M059J (cell line): ENCODE measurements around the gene TTC39C. TPM values are rescaled to one million over a fixed set of nuclear protein-coding genes. Genes with fewer than 3 reads are reported as not detected.
"Not testable (repeated sequence)": the region's sequence is repeated elsewhere in the genome, so short reads cannot be mapped to it uniquely, and the experiment has no call there.

Source experiments
- DNase-seq: peaks from one replicate; pipeline ENCODE4 v3.0.0-alpha.2; 2012; ENCODE audit warnings: low read depth
- total RNA-seq: library from RNA; depleted of rRNA; stranded (reverse); fragments of >200 nt; shearing (Covaris generic); gene quantifications from 2 replicates; pipeline ENCODE4 v1.2.3, GENCODE V29; 2014

The TTC39C gene
- total RNA-seq, 1 experiment from 2014 or later = 29.2 TPM

DNA sequence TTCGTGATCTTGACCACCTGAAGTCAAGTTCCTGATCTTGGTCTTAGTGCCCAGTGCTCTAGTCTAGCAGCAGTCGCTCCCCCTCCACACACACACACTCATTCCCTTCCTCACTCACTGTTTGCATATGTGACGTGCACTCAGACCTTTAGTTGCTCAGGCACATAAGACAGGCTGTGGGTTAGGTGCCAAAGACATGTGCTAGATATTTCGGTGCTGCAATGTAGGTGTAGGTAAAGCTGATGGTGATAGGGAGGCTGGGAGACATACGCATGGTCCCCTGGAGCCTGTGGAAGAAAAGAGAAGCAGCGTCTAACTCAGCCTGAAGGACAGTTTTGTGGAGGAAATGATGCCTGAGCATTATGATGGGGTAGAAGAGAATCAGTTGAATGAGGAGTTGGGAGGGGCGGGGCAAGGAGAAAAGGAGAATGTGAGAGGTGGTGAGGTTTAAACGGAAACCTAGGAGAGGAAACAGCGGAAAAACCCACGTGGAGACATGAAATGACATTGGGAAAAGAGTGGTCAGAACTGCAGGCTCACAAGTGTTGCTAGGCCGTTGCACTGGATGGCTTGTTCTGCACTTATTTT, 3.8 kb downstream of the TTC39C start:
- no peak for DNase-seq

DNA sequence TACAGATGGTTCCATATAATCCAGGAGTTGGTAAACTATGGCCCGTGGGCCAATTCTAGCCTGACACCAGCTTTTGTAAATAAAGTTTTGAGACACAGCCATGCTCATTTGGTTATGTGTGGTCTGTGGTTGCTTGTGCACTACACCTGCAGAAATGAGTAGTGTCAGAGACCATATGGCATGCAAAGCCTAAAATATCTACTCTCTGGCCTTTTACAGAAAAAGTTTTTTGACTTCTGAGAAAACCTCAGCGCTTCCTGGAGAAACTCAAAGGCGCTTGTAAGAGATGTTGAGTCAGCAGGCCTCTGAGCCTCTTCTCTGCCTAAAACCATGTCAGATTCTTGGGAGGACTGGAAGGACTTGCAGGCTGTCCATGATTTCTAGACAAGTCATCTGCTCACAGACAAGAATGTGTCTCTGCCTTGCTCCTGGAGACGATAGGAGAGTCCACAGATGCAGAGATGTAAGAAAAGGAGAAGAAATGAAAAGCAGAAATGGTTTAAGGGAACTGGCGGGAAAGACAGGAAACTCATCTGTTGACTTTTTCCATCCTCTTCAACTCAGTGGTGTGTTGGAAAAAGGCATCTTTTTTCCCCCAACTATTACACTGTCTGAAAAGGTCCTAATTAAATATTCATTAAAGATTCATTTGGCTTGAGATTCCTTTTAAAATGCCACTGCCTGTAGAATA, 5.2 kb downstream of the TTC39C start:
- DNase-seq = no peak

DNA sequence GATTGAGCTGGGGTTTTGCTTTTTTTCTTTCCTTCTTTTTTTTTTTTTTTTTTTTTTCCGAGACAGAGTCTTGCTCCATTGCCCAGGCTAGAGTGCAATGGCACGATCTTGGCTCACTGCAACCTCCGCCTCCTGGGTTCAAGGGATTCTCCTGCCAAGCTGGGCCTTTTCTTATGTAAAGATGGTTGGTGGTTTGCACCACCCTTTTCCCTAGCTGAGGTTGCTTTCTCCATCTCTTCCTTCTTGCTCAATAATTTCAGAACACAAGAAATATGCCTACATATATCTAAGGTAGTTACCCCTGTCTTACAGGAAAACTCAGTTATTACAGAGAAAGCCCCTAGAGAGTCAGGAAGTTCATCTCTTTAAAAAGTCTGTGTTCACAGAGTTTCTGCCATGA, 7.0 kb downstream of the TTC39C start:
- no peak for DNase-seq

DNA sequence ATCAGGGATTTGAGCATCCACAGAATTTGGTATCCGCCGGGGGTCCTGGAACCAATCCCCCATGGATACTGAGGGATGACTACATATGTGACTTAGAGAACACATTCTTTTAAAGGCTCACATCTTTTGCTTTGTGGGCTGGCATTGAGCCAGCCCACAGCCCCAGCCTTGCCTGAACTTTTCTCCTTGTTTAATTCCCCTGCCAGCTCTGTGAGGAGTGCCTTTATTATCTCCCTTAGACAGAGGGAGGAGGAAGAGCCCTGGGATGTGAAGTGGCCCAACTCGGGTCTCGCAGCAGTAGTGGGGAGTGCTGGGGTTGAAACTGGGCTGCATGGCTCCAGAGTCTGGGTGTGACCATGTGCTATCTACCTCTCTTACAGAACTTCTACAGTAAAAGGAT, 7.6 kb downstream of the TTC39C start:
- DNase-seq = peak; percentile 71

DNA sequence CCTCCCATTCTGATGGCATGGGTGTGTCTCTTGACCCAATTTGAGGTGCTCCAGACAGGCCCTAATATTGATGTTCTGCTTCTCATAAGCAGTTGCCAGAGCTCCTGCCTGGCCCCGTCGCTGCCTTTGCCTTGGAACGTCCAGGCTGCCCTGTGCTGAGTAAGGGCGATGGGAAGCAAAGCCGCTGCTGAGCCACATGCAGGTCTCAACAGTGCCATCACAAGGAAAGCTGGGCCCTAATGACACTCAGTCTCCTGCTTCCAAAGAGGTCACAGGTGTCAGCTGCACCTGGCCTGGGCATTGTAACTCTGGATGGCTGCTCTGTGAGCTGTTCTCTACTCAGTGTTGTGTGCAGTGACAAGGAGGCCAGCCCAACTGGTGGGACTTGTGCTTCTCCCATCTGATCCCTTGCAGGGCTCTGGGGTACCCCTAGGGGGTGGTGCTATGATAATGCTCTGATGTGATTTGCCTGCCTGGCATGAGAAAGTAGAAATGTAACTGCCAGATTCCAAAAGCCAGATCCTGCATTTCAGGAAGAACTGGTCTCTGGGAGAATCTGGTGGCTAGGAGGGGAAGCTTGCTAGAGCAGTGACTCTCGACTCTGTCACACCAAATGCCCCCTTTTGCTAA, 8.7 kb downstream of the TTC39C start:
- no peak for DNase-seq

DNA sequence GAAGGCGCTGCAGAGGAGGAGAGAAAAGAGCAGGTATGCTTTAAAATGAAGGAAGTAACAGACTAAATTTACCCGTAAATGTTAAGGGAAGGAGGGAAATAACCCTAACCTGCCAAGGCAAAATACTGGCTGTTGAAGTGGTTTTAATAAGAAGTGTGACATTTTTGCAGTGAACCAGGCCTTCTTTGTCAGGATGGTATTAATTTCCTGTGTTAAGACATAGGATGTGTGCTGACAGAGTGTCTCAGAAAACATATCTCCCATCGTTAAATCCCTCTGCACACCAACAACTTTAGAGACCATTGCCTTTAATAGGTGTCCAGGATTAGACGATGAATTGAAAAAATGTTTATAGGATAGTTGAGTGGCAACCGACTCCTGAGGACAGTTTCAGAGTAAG, 9.9 kb downstream of the TTC39C start:
- DNase-seq = no peak

DNA sequence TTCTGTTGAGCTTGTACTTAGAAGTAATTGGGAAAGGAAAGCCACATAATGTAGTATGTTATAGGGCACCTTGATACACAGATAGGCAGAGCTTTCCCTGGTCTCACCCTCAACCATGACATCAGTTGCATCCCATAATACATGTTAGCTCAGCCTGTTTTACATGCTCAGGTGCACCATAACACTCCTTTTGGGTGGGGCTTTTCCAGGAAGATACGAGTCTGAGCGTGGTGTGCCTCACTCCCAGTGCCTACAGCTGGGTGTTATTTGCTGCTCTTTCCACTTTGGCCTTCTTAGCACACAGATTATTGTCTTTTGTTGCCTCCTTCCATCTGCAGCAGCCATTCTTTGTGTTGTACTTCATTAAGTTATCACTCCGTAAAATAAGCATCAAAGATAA, 11.9 kb downstream of the TTC39C start:
- DNase-seq = no peak

DNA sequence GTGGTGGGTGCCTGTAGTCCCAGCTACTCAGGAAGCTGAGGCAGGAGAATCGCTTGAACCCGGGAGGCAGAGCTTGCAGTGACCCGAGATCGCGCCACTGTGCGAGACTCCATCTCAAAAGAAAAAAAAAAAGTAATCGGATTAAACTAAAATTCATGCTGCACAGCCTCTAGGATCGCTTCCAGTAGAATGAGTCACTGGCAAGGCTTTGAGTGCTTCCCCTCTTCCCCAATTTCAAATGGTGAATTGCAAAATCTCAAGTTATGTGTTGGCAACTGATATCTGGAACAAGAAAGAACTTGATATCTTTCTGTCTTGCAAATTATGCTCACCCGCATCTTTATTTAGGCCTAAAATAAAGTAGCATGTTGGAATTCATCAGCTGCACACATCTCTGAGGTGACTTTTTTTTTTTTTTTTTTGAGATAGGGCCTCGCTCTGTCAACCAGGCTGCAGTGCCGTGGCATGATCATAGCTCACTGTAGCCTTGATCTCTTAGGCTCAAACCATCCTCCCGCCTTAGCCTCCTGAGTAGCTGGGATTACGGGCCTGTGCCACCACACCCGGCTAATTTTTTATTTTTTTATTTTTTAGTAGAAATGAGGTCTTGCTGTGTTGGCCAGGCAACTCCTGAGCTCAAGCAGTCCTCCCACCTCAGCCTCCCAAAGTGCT, 12.7 kb downstream of the TTC39C start:
- peak; percentile 88 for DNase-seq

DNA sequence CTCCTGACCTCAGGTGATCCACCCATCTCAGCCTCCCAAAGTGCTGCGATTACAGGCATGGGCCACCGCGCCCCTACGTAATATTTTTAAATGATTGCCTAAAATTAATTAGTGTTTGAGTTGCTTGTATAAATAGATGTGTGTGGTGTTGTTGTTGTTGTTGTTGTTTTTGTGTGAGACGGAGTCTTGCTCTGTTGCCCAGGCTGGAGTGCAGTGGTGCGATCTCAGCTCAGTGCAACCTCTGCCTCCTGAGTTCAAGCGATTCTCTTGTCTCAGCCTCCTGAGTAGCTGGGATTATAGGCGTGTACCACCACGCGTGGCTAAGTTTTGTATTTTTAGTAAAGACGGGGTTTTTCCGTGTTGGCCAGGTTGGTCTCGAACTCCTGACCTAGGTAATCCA, 14.4 kb downstream of the TTC39C start:
- DNase-seq = not testable (repeated sequence)

DNA sequence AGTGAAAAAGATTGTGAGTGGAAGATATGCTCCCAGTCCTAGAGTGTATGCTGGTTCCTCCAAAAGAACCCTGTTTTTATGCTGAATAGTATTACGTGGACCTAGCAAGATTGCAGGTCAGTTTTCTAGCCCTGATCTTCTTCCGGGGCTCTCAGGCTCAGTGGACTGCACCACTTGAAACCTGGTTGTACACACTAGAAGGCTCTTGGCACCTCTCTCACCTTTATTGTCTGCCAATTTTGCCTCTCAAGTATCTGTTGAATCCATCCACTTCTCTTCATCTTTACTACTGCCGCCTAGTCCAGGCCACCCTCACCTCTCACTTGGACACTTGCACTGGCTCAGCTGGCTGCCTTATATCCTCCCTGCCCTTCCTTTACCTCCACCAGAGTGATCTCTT, 16.8 kb downstream of the TTC39C start:
- DNase-seq = no peak

DNA sequence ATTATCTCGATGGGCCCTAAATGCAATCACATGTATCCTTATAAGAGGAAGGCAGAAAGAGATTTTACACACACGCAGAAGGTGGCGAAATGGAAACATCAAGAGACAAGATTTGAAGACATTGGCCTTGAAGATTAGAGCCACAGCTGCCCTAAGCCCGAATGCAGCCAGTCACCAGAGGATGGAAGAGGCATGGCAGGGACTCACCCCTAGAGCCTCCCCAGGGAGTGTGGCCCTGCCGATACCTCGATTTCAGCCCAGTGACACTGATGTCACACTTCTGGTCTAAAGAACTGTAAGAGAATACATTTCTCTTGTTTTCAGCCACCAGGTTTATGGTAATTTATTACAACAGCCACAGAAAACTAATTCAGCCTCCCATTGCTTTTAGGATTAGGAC, 17.4 kb downstream of the TTC39C start:
- DNase-seq = no peak

DNA sequence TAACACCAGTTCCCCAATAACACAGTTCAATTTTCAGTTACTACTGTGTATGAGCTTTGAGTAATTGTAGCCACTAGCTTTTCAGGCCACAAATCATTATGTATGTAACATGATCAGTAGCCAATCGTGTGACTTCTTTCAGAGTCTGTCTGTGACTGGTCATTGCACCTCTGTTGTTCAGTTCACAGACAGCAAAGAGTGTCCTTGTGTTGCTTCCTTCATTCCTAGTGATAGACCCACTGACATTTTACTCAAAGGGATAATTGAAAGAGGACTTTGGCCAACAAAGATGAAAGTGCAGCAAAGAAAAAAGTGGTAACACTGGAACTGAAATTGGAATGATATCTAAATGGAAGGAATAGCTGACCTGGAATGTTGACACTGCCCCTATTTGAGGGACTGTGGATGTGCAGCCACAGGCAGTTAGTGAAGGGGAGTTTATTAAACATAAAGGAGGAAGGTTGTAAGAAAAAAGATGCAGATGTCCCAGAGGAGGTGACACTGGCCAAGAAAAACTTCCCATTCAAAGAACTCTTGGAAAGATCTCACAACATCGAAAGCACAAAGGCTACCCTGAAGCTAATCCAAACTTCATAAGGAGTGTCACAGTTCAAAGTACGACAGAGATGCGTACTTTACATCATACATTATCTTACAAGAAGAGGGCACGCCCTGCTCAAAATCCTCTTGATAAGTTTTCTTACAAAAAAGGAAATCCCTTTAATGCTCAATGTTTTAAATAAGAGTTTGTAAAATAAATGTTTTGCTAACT, 19.3 kb downstream of the TTC39C start:
- no peak for DNase-seq

DNA sequence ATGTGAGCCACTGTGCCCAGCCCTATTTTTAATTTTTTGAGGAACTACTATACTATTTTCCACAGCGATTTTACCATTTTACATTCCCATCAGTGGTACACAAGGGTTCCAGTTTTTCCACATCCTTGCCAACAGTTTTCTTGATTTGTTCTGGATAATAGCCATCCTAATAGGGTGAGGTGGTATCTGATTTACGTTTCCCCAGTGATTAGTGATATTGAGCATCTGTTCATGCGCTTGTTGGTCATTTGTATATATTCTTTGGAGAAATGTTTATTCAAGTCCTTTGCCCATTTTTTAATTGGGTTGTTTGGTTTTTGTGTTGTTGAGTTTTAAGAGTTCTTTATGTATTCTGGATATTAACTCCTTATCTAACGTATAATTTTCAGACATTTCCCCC, 20.8 kb downstream of the TTC39C start:
- no peak for DNase-seq

DNA sequence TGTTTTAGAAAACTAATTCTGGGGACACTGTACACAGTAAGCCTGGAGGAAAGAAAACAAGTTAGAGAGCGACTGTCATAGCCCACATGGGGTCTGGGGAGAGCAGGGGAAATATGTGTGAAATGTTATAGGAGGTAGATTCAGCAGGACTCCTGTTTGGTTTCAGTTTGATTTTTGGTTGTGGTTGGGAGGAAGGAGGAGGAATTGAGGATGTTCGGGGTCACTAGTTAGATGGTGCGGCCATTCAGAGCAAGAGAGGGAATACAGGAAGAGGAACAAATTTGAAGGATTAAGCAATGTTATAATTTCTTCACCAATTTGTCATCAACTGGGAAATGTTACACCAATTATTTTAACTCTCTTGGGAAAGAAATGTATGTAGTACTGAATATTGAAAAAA, 25.1 kb downstream of the TTC39C start:
- no peak for DNase-seq

DNA sequence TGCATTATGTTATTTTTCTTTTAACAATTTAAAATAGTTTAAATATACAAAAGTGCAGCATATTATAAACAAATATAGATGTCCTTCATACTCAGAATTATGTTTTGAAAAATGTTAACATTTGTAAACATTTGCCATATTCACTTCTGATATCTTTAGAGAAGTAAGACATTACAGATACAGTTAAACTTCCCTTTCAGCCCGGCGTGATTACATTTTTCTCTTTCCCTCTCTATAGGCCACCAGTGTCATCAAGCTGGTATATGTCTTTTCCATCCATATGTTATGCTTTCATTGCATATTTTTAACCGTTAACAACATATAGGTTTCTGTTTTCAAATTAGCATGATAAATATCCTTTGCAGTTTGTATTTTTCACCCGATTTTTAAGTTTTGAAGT, 27.1 kb downstream of the TTC39C start:
- DNase-seq = no peak

DNA sequence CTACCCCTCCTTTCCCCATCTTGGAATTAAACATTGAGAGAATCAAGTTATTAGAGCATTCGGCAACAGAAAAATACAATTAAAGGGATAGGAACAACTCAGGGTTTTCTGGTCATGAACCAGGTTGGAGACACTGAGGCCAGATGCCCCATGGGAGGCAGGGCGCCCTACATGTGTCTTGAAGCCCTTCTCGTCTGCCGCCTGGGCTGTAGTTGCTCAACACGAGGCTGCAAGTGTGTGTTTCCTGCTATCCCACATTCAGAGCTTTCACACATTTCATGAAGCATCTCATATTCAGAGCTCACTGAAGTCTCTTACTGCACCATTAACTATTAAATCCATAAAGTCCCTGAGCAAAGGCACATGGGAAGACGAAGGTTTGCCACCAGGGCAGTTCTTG, 28.8 kb downstream of the TTC39C start:
- DNase-seq = no peak

DNA sequence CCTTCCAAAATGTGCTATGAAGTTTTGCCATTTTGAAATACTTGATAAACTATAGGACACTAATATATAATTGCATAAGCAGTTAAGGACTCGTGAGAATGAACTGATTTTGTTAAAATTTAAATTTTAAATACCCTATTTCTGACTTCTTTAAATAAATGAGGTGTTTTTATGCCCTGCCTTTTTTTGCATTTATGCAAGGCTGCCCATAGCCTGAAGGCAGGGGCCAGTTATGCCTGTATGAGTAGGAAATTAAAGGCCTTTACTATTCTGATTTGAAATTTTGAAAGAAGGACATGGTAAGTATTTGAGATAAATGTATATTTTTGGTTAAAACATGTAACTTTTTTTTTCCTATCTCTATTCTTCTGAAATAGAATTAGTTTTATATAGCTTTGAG, 33.7 kb downstream of the TTC39C start:
- no peak for DNase-seq

DNA sequence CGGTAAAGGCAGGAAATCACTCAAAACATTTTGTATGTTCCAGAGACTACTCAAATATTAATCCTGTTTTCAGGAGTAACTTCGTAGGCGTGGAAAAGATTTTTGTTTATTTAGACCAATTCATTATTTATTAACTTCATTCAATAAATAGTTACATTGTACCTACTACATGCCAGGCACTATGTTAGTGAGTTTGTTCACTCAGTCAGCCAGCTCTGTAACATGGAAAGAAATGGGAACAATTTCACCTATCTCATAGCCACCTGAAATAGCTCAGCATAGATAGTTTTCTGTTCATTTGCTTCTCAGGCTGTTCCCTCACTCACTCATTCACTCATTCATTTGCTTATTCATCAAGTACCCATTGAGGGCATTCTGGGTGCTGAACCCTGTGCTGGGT, 34.6 kb downstream of the TTC39C start:
- no peak for DNase-seq

DNA sequence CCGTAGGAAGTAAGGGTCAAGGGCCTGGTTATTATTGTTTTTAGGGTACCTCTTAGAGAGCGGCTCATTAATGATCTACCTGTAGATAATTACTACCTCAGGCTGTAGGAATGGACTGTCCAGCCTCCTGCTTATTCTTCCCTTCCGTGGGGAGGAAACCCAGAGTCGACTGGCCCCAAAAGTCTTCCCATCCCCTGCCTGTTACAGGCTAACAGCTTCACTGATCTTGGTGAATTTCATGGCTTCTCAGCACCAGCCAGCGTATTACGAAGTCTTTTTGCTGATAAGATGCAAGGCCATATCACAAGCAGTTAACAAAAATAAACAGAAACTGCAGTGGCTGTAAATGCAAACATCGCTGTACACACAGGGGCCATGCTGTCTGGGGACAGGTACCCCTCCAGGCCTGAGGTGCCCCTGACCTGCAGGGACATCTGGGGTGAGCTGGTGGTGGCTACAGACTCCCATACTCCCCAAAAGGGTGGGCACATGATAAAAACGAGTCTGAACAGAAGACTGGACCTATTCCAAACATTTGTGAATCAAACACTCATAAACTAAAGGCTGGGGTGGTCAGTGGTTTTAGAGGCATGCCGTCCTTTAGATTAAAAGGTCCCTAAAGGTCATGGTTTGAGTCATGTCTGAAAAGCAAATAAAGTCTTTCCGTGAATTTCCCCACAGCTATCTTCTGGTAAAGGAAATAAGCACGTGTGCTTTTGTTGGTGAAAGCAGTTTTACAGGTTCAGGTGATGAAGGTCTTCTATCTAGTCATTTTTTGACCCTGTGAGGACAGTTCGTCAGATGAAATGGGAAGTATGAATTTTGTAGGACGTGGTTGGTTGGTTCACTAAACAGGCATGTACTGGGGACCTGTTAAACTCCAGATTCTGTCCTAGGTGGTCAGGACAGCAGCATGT, 36.7 kb downstream of the TTC39C start:
- DNase-seq = peak; percentile 80

DNA sequence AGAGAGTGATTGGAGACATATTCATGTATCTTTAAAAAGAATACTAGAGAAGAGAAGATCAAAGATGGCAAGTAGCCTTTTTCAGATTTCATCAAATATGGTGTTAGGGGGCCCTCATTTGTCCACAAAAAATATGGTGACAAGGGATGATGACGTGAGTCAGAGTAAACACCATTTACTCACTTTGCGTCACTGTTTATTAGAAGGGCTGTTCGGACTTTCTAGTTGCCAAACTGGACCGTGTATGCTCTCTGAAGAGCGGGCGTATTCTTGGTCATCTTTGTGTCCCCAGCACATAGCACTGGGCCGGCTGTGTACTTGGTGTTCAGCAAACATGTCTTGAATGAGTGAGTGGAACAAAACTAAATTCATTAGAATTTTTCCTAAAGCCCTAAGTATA, 37.5 kb downstream of the TTC39C start:
- DNase-seq = no peak

DNA sequence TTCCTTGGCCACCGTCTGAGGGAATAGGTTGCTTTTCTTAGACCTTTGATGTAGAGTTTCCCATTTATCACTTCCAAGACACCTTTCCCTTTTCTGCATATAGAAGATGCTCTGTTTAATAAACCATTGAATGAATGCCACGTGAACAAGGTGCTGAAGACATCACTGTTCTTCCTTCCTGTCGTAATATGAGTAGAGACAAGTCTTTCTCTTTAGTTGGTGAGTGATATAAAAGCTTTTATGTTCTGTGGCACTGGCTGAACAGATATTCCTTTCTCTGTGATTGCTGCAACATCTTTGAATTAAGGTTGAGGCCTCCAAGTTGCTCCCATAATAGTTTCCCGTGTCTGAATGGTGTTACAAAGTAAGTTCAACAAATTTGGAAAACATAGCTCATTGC, 38.7 kb downstream of the TTC39C start:
- DNase-seq = no peak
